Jurkat, Clone E6-1 (cell line): ENCODE results near the gene TANC1.

Source experiments
- DNase-seq: peaks from one replicate; pipeline ENCODE4 v3.0.0-alpha.2; 2011; ENCODE audit warnings: low read depth, low spot score
- H3K4me3 ChIP-seq: 2 replicates; pipeline ENCODE4 v1.5.1; 2011; ENCODE audit warnings: mild to moderate bottlenecking, low read length, control low read depth, moderate library complexity

TANC1 gene

DNA sequence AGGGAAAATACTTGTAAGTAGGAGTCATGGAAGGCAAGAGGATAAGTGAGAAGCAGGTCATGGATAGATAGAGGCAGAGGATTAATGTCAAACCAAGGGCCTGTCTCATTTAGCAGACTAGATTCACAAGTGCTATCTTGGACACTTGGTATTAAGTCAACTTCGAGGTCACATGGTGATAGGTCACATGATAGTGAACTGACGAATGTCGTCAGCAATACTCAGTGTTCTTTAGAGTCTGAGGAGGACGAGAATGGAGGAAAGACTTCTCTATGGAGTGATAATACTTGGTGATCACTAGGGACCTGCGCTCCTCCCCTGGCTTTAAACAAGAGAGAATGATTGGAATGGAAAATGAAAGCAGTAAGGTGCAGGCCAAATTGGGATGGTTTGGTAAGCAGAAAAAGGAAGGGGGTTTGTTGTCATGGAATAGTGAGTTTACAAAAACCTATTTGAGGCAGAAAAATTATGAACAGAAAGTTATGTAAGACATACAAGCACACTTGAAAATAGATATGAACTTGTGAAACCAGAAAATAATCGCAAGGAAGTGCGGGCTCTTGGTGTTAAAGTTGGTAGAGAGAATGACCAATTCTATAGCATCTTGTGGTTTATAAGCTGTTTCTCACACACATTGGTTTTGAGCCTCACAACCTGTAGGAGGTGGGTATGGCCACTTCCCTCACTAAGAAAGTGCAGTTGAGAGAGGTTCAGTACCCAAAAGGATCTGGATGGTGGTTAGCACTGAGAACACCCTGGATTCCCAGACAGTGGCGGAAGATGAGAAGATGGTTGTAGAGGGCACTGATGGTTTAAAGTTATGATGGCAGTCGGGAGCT lies 176.6 kb downstream of the TANC1 start:
- H3K4me3 ChIP-seq = no peak overlapping the region
- DNase-seq = no peak

GRCh38 chr2:159145745-159146354 lies 177.4 kb downstream of the TANC1 start:
- H3K4me3 ChIP-seq = no peak overlapping the region
- DNase-seq = no peak

DNA sequence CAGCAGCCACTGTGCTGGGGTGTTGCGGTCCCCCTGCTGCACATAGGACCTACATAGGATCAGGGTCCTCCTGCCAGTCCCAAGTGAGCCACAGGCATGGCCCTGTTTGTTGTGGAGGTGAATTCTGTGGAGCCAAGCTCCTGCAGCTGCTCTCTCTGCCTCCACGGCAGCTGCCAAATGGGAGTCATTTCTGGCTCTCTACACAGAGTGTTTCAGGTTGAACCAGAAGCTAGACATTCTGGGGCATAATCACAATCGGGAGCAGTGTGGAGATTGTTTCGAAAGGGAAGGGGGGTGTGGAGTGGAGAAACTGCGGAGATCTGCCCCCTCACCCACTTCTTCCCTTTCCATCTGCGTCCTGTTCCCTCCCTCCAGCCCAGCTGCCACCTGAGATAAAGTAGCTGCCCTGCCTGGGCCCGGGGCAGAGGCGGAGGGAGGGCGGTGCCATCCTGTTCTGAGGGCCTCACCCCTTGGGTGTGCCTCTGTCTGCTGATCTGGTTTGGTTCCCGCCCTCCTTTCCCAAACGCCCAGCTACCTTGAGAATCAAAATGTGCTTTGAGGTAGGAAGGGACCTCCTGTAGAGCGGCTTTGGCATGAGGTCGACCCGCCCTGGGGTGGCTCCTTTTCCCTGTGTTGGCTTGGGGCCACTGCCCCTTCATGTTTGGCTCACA lies 178.7 kb downstream of the TANC1 start:
- DNase-seq = no peak
- H3K4me3 ChIP-seq = no peak overlapping the region

DNA sequence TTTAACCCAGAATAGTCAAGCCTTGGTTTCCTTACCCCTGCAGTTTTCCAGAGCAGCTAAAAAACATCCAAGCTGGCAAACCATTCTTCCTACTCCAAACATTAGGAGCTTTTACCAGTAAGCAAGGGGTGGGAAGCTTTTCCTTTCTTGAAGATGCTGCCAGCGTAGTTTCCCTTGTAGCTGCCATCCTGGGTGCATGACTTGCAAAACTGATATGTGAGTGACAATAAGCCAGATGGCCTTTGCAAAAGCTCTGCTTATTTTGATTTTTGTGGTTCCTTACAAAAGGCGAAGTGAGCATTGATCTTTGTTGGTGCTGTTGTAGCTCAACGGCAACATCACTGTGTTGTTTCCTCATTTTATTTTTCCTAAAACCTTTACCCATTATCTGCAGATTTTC lies 179.2 kb downstream of the TANC1 start:
- DNase-seq = no peak
- no peak overlapping the region for H3K4me3 ChIP-seq

- no peak for DNase-seq
- no peak overlapping the region for H3K4me3 ChIP-seq
These were observed 180.5 kb downstream of the TANC1 start for GRCh38 chr2:159148901-159149300.

DNA sequence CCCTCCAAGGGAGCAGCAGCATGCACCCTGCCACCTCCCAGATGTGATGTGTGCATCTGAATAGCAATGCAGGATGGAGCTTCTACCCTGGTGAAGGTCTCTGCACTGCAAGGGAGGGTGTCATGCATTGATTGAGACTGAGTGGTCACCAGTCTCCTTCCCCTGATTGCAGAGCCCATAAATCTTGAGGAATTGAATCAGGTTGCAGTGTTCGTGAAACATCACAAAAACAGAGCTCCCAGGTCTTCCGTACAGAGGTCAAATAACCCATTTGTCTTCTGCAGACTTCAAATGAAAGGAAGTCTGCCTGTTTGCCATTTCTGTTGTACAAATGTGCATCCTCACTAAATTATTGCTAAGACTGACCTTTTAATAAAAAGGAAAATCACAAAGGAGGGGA lies 181.3 kb downstream of the TANC1 start:
- no peak overlapping the region for H3K4me3 ChIP-seq
- no peak for DNase-seq

GRCh38 chr2:159150280-159150746 lies 181.9 kb downstream of the TANC1 start:
- H3K4me3 ChIP-seq = no peak overlapping the region
- no peak for DNase-seq

- DNase-seq = no peak
- H3K4me3 ChIP-seq = no peak overlapping the region
These were observed 183.0 kb downstream of the TANC1 start for GRCh38 chr2:159151198-159152127.

DNA sequence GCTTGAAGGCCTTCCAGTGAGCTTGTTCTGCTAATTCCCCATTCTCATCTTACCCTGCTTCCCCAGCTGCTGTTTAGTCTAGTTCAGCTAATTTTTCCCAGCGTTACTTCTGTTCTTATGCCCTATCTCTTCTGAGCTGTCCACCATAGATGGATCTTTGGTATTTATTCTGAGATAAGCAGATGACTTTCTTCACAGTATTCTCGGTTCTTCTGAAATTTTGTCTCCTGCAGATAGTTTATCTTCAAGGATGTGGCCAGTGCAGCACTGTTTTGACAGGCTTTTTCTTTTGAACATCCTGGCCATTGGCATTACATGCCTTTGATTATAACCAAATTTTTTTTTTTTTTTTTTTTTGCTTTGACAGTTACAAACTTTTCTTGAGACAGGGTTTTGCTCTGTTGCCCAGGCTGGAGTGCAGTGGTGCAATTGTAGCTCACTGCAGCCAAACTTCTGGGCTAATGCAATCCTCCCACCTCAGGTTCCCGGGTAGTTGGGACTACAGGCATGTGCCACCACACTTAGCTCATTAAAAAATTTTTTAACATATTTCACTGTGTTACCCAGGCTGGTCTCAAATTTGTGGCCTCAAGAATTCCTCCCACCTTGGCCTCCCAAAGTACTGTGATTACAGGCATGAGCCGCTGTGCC lies 183.8 kb downstream of the TANC1 start:
- no peak for DNase-seq
- no peak overlapping the region for H3K4me3 ChIP-seq

DNA sequence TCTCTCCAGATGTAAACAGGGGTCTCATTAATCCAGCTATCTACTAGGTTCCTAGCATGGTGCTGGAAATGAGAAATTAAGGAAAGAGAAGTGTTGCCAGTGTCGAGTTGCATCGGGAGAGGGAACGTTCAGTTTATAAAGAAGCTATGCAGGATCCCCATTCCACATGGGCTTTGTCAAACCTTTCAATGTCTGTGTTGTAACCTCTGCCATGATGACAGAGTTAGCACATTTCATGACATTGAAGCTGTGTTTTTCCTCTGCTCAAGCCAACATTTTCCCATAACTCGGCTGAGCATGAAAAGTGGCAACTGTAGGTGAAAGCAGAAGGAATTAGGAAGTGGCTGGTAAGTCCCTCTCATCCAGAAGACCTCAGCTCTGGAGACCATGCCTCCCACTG lies 184.6 kb downstream of the TANC1 start:
- no peak for DNase-seq
- H3K4me3 ChIP-seq = no peak overlapping the region

GRCh38 chr2:159153463-159153862 lies 185.0 kb downstream of the TANC1 start:
- H3K4me3 ChIP-seq = no peak overlapping the region

DNA sequence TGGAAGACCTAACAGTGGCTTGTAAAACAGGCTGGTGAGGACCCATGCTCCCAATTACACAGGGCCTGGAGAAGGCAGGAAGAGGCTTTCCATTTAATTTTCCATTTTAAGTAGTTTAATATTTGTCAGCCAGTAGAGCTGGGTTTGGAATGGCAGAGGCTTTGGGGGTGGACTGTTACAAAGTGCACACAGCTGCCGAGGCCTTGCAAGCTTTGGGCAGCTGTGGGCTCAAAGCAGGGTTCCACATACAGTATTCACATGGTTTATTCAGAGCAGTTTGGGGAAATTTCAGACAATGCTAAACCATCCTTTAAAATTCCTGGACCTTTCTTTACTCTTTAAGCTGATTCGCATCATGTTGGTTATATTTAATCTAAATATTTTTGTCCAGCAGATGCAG lies 185.5 kb downstream of the TANC1 start:
- DNase-seq = no peak
- no peak overlapping the region for H3K4me3 ChIP-seq

More at GRCh38 chr2:159153463-159153862, 185.0 kb downstream of the TANC1 start:
- DNase-seq = peak; percentile 58

DNA sequence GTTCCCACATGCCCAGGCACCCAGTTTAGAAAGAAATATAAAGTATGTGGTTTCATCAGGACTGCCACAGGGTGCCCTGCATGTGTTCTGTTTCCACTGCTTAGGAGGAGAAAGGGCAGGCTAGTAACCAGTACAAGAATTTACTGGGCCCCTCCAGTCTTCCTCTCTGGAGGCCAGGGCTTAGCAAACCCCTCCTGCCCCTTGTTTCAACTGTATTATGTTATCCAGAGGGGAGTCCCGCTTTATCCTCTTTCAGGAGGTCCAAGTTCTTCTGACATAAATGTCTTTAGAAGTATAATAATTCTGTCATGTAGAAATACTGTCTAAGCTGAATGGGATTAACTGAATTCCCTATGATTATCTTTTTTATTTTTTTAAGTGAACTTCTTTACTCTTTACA lies 185.9 kb downstream of the TANC1 start:
- H3K4me3 ChIP-seq = no peak overlapping the region
- DNase-seq = no peak

DNA sequence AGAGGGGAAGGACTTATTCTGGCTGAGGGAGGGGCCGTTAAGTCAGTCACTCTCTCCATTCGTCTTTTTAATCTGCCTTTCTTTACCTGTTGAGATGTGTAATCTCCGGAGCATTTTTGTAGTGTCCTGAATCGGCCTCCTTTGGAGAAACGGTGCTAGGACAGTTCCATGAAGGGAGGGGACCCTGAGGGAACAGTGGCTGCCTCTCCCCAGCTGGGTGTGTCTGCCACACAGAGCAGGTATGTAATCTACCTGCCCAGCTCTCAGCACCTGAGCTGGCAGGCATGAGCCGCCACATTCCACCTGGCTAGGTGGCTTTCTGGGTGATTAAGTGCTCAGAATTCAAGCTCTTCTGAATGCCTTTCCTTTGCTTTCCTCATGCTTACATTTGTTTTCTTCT lies 186.9 kb downstream of the TANC1 start:
- no peak overlapping the region for H3K4me3 ChIP-seq
- DNase-seq = no peak

DNA sequence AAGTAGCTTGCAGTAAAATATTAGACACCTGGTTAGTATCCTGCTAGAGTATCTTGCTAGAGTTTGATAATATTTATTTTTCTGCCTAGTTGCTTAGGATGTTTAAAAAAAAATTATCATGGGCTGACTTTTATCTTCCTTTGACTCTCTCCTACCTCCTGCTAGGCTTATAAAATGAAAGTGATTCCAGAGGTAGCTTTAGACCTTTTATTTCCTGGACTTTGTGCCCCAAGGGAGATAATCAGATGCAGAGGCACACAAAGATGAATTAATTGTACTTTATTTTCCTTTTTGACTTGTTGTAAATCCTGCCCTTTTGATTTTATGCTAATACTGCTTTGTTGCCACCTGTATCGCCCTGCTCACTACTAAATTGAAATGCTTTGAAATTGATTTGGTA lies 187.4 kb downstream of the TANC1 start:
- DNase-seq = no peak
- H3K4me3 ChIP-seq = no peak overlapping the region

DNA sequence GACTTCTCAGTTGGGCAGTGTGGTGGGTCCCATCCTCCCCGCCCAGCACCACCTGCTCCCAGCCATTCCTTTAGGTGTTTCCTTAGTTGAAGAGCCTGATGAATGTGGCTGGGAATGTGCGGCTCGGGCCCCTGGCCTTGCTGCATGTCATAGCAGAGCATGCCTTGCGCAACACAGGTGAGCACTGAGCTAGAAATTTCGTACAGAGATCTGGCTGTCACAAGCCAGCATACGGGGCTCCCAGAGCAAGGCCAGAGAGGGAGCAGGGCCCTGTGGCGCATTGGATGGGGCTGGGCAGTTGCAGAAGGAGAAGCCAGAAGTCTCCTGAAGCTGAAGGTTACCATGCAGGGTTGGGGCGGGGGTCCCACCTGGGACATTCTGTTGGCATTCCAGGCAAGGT lies 188.4 kb downstream of the TANC1 start:
- no peak overlapping the region for H3K4me3 ChIP-seq
- DNase-seq = no peak

DNA sequence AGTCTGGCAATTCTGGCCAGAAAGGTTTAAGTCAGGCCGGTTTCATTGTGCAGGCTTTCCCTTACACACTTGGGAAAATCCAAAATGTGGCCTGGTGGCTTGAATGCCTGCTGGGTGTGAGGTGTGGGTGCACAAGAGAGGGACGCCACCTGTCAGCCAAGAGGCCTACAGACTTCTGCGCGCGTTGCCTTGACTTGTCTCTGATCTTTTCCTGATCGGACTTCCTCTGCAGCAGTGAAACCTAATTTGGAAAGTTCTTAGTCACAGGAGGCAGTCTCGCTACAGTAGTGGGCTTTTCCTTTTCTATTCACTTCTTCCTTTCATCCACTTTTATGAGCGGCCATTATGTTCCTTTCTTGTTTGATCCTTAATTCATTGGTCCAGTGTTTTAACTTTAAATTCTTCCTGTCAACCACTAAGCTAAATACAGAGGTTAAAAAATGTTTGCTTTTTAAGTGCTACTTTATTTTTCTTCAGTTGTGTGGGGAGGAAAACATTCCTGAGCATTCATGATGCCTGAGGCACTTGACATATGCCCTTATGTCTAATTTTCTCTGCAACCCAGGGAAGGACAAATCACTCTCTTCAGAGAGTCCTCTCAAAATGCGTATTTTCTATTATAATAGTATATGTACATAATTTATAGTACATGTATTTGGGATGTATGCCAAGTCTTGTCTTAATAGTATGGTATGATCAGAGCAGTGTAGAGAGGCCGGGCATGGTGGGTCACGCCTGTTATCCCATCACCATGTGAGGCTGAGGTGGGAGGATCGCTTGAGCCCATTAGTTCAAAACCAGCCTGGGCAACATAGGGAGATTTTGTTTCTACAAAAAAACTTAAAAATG lies 189.1 kb downstream of the TANC1 start:
- no peak overlapping the region for H3K4me3 ChIP-seq
- no peak for DNase-seq

GRCh38 chr2:159160412-159160811 lies 192.0 kb downstream of the TANC1 start:
- no peak for DNase-seq
- no peak overlapping the region for H3K4me3 ChIP-seq
